GM23338 (cell line): ENCODE results near the gene LGR5. TPM values are rescaled to one million over a fixed set of nuclear protein-coding genes. Genes with fewer than 3 reads are reported as not detected.

Experiments used
- ATAC-seq: fragments of 200-7000 bp; cut with Tn5 transposase; 3 replicates; pipeline ENCODE4 v1.9.1; 2020
- DNase-seq: peaks from one replicate; pipeline ENCODE4 v3.0.0-alpha.2; 2015; ENCODE audit warnings: low spot score
- H2AFZ ChIP-seq: fragments of 200-600 bp; sonication (generic); 2 replicates; pipeline ENCODE4 v1.8.0; 2016; ENCODE audit warnings: antibody characterized with exemption, mild to moderate bottlenecking, moderate library complexity
- H3F3A ChIP-seq: fragments of 200-600 bp; sonication (generic); replicated peaks from 2 replicates; pipeline ENCODE4 v1.8.0; 2017; ENCODE audit warnings: antibody characterized with exemption, mixed run types, low read depth
- H3K27ac ChIP-seq: fragments of 200-600 bp; sonication (generic); 2 replicates; pipeline ENCODE4 v1.6.1; 2016; ENCODE audit warnings: low read depth
- H3K27me3 ChIP-seq: fragments of 200-600 bp; sonication (generic); 2 replicates; pipeline ENCODE4 v1.8.0; 2016; ENCODE audit warnings: mild to moderate bottlenecking, mixed run types, moderate library complexity; ENCODE audit not compliant: insufficient read depth
- H3K36me3 ChIP-seq: fragments of 200-600 bp; sonication (generic); 2 replicates; pipeline ENCODE4 v1.8.0; 2016; ENCODE audit warnings: mild to moderate bottlenecking; ENCODE audit not compliant: insufficient read depth
- H3K4me1 ChIP-seq: fragments of 200-600 bp; sonication (generic); 2 replicates; pipeline ENCODE4 v1.8.0; 2016; ENCODE audit warnings: mild to moderate bottlenecking, moderate library complexity; ENCODE audit not compliant: insufficient read depth
- H3K4me2 ChIP-seq: fragments of 200-600 bp; sonication (generic); 2 replicates; pipeline ENCODE4 v1.7.1; 2017; ENCODE audit warnings: mixed run types
- H3K4me3 ChIP-seq: fragments of 200-600 bp; sonication (generic); 2 replicates; pipeline ENCODE4 v1.6.1; 2016; ENCODE audit warnings: mixed run types
- H3K79me2 ChIP-seq: fragments of 200-600 bp; sonication (generic); replicated peaks from 2 replicates; pipeline ENCODE4 v1.8.0; 2017; ENCODE audit warnings: mild to moderate bottlenecking; ENCODE audit not compliant: insufficient read depth
- H3K9me2 ChIP-seq: fragments of 200-600 bp; sonication (generic); 2 replicates; pipeline ENCODE4 v1.8.0; 2017; ENCODE audit not compliant: insufficient read depth
- H4K20me1 ChIP-seq: fragments of 200-600 bp; sonication (generic); replicated peaks from 2 replicates; pipeline ENCODE4 v1.8.0; 2017; ENCODE audit warnings: mild to moderate bottlenecking; ENCODE audit not compliant: insufficient read depth
- H3K27ac Mint-ChIP-seq: 2 replicates; pipeline ENCODE4 v1.8.0; 2020; ENCODE audit warnings: inconsistent platforms, mild to moderate bottlenecking, moderate library complexity, mixed read lengths
- H3K27me3 Mint-ChIP-seq: 3 replicates; pipeline ENCODE4 v1.8.0; 2022; ENCODE audit warnings: low read depth, mild to moderate bottlenecking, moderate library complexity, mixed read lengths, inconsistent platforms; ENCODE audit not compliant: insufficient read depth, poor library complexity
- H3K36me3 Mint-ChIP-seq: 3 replicates; pipeline ENCODE4 v1.8.0; 2021; ENCODE audit warnings: low read depth, mild to moderate bottlenecking, inconsistent platforms, moderate library complexity, mixed read lengths
- H3K4me1 Mint-ChIP-seq: 3 replicates; pipeline ENCODE4 v1.8.0; 2020; ENCODE audit warnings: mild to moderate bottlenecking, inconsistent platforms, mixed read lengths
- H3K4me3 Mint-ChIP-seq: 3 replicates; pipeline ENCODE4 v1.8.0; 2021; ENCODE audit warnings: moderate library complexity, mild to moderate bottlenecking, inconsistent platforms, mixed read lengths
- H3K9me3 Mint-ChIP-seq: 3 replicates; pipeline ENCODE4 v1.8.0; 2020; ENCODE audit warnings: moderate library complexity, mild to moderate bottlenecking, inconsistent platforms, mixed read lengths
- CTCF ChIP-seq, 2 experiments: fragments of 200-600 bp in 1 of 2; sonication (generic) in 1 of 2; conservative IDR thresholded peaks; 2 replicates each; pipeline versions ENCODE4 v1.5.1 to v1.6.1; 2016 to 2017; ENCODE audit warnings: antibody characterized with exemption in 2 of 2, low read depth in 2 of 2, mild to moderate bottlenecking in 2 of 2, moderate library complexity in 1 of 2
- ETS1 ChIP-seq: IDR thresholded peaks from 2 replicates; pipeline ENCODE4 v1.6.1; 2016; ENCODE audit warnings: antibody characterized with exemption
- EZH2phosphoT487 ChIP-seq: fragments of 200-600 bp; sonication (generic); IDR thresholded peaks from one replicate; pipeline ENCODE4 v1.8.1; 2018; ENCODE audit warnings: antibody characterized with exemption; ENCODE audit not compliant: unreplicated experiment
- JUNB ChIP-seq: IDR thresholded peaks from one replicate; pipeline ENCODE4 v1.6.1; 2016; ENCODE audit warnings: antibody characterized with exemption; ENCODE audit not compliant: unreplicated experiment
- POLR2AphosphoS5 ChIP-seq: IDR thresholded peaks from 2 replicates; pipeline ENCODE4 v1.6.1; 2016; ENCODE audit warnings: antibody characterized with exemption, low read depth
- REST ChIP-seq: IDR thresholded peaks from one replicate; pipeline ENCODE4 v1.6.1; 2018; ENCODE audit warnings: antibody characterized with exemption; ENCODE audit not compliant: unreplicated experiment
- ZNF114 ChIP-seq: fragments of 250-450 bp; sonication (Bioruptor Pico); IDR thresholded peaks from 2 replicates; pipeline ENCODE4 v1.5.0; 2020; ENCODE audit warnings: mild to moderate bottlenecking, moderate library complexity
- ZNF331 ChIP-seq: fragments of 250-450 bp; sonication (Bioruptor Pico); IDR thresholded peaks from 2 replicates; pipeline ENCODE4 v1.5.0; 2020; ENCODE audit warnings: low read depth, mild to moderate bottlenecking, moderate library complexity
- ZNF462 ChIP-seq: fragments of 250-450 bp; sonication (Bioruptor Pico); IDR thresholded peaks from 2 replicates; pipeline ENCODE4 v1.5.0; 2020; ENCODE audit warnings: mild to moderate bottlenecking, moderate library complexity
- polyA plus RNA-seq: library from polyadenylated mRNA; unstranded; fragments of >200 nt; fragmentation: Nextera tagmentation; extraction: Ambion mirVana; gene quantifications from 2 replicates; pipeline ENCODE4 v1.2.1, GENCODE V29; 2016
- total RNA-seq: library from RNA; depleted of rRNA; stranded (reverse); fragments of >200 nt; shearing (Covaris generic); gene quantifications from 2 replicates; pipeline ENCODE4 v1.2.3, GENCODE V29; 2014

LGR5 gene
- total and polyA plus RNA-seq, 2 experiments from 2014 or later, result 0.17 to 0.26 TPM

- ATAC-seq, result no peak
- peaks cover 8% of the 10 kb centered on the region for H3K27me3 ChIP-seq
- TF ChIP-seq JUNB, result no peak
- no peak for TF ChIP-seq ZNF462 (CRISPR knock-in tag)
- no peak for TF ChIP-seq ZNF331
- TF ChIP-seq POLR2AphosphoS5, result no peak
- TF ChIP-seq EZH2phosphoT487, result no peak
These were observed 7.6 kb upstream of the LGR5 start for GRCh38 chr12:71431991-71432390.

GRCh38 chr12:71432936-71433335 lies 6.7 kb upstream of the LGR5 start:
- H4K20me1 ChIP-seq, result no peaks in the 10 kb centered on the region
- peaks cover 17% of the 10 kb centered on the region for H3K27me3 ChIP-seq
- no peak overlapping the region for H3K27ac ChIP-seq
- H3K9me2 ChIP-seq, result peaks cover 4% of the 10 kb centered on the region; the same call in 1 of the 2 replicates
- peaks cover 34% of the 10 kb centered on the region for H3K9me3 Mint-ChIP-seq
- no peak overlapping the region for H2AFZ ChIP-seq
- H3K4me1 Mint-ChIP-seq, result no peaks in the 10 kb centered on the region
- no peak overlapping the region for H3K4me2 ChIP-seq
- H3K27me3 Mint-ChIP-seq, result peaks cover 10% of the 10 kb centered on the region
- H3K27ac Mint-ChIP-seq, result no peak overlapping the region
- H3K4me1 ChIP-seq, result no peaks in the 10 kb centered on the region
- no peak for ATAC-seq
- H3K79me2 ChIP-seq, result no peaks in the 10 kb centered on the region
- H3K4me3 Mint-ChIP-seq, result no peak overlapping the region
- peaks cover 14% of the 10 kb centered on the region for H3K36me3 Mint-ChIP-seq
- H3K36me3 ChIP-seq, result peaks cover 10% of the 10 kb centered on the region; the same call in 1 of the 2 replicates
- no peak overlapping the region for H3K4me3 ChIP-seq
- no peak for DNase-seq
- no peaks in the 10 kb centered on the region for H3F3A ChIP-seq
- TF ChIP-seq REST (no peak), EZH2phosphoT487 (no peak), ETS1 (no peak), ZNF114 (CRISPR knock-in tag) (no peak), ZNF331 (no peak), CTCF (conservative IDR thresholded peaks at IDR 0.05; ENCODE audit: low read depth in 2 of 2) (no peak), POLR2AphosphoS5 (no peak)

More at GRCh38 chr12:71431991-71432390, 7.6 kb upstream of the LGR5 start:
- Histone ChIP-seq H3F3A (no peaks in the 10 kb centered on the region), H3K9me2 (peaks cover 4% of the 10 kb centered on the region; the same call in 1 of the 2 replicates), H3K36me3 (peaks cover 10% of the 10 kb centered on the region; the same call in 1 of the 2 replicates), H3K4me2 (no peak overlapping the region), H3K27ac (no peak overlapping the region), H3K4me1 (no peaks in the 10 kb centered on the region), H3K4me3 (no peak overlapping the region), H4K20me1 (no peaks in the 10 kb centered on the region), H3K79me2 (no peaks in the 10 kb centered on the region), H2AFZ (no peak overlapping the region)
- no peak overlapping the region for H3K4me3 Mint-ChIP-seq
- H3K36me3 Mint-ChIP-seq, result peaks cover 11% of the 10 kb centered on the region
- H3K4me1 Mint-ChIP-seq, result no peaks in the 10 kb centered on the region
- no peak for DNase-seq
- no peak overlapping the region for H3K27ac Mint-ChIP-seq
- peaks cover 27% of the 10 kb centered on the region for H3K9me3 Mint-ChIP-seq
- peaks cover 2% of the 10 kb centered on the region for H3K27me3 Mint-ChIP-seq
